BJ (cell line): ENCODE results near the gene TUBGCP6. TPM values are rescaled to one million over a fixed set of nuclear protein-coding genes. Genes with fewer than 3 reads are reported as not detected.

Experiments used
- CTCF ChIA-PET: fragments of 350-600 bp; formaldehyde crosslinking; extraction: SDS; loops from one replicate; lab custom pipeline; 2021; ENCODE audit warnings: antibody characterized with exemption, inconsistent platforms; lab: Yijun Ruan, JAX
- POLR2A ChIA-PET: fragments of 300-600 bp; sonication (Branson Sonifier 250); formaldehyde crosslinking; extraction: SDS; loops from one replicate; lab custom pipeline; 2021; ENCODE audit warnings: antibody characterized with exemption; lab: Charles Lee
- DNase-seq: peaks from one replicate; pipeline ENCODE4 v3.0.0-alpha.2; 2011; ENCODE audit warnings: low read depth
- H3K27me3 ChIP-seq: 2 replicates; pipeline ENCODE4 v1.6.0; 2011; ENCODE audit warnings: low read length; ENCODE audit not compliant: control insufficient read depth, insufficient read depth
- H3K36me3 ChIP-seq: 2 replicates; pipeline ENCODE4 v1.5.1; 2011; ENCODE audit warnings: low read length; ENCODE audit not compliant: control insufficient read depth, insufficient read depth
- H3K4me3 ChIP-seq: 2 replicates; pipeline ENCODE4 v1.5.1; 2011; ENCODE audit warnings: low read depth, mild to moderate bottlenecking, control low read depth, low read length
- CTCF ChIP-seq: IDR thresholded peaks from 2 replicates; pipeline ENCODE4 v1.5.1; 2011; ENCODE audit warnings: low read depth, mild to moderate bottlenecking, control low read depth, inconsistent platforms, low read length, moderate library complexity; ENCODE audit not compliant: insufficient read depth
- polyA plus RNA-seq: library from polyadenylated mRNA; depleted of rRNA; stranded (reverse); fragments of >200 nt; gene quantifications from 2 replicates; pipeline ENCODE4 v1.2.3, GENCODE V29; 2011

Gene TUBGCP6
- polyA plus RNA-seq, 1 experiment = 17.5 TPM

GRCh38 chr22:50264946-50265669, 20.3 kb upstream of the TUBGCP6 start:
- ChIA-PET POLR2A (no interaction called here), CTCF (interaction anchor here (1.3 to 1.6 kb wide), 3 partner anchors 12 to 24 kb away, joined by 4 read pairs; no protein-coding TSS in a partner anchor)
- DNase-seq = no peak
- Histone ChIP-seq H3K36me3 (peaks cover 1% of the 10 kb centered on the region; the same call in 1 of the 2 replicates), H3K4me3 (no peak overlapping the region), H3K27me3 (no peaks in the 10 kb centered on the region)
- TF ChIP-seq CTCF = no peak

DNA sequence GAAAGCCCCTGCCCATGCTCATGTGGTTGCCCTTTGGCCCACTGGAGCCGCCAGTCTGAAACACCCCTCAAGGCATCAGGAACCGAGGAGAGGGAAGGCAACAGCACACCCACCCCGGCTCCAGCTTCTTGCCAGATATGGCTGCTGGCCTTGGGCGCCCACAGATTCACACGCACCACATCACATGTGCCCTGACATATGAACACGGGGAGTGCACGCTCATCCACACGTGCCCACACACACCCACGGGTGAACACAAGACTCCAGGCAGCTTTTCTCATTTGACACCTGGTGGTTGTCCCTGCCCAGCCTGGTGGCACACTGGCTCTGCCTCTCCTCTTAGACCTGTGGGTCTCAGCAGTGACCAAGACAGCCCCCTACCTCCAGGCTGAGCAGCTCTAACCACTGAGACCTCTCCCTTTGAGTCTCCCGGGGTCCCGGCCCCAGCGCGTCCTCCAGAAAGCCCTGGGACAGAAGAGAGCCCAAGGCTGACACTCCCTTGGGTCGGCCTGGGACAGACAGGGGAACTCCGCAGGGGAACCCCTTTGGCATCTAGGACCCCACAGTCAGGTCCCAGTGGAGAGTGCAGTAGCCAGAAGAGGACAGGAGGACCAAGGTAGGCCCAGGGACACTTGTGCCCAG, 19.4 kb upstream of the TUBGCP6 start:
- Histone ChIP-seq H3K36me3 (peaks cover 1% of the 10 kb centered on the region; the same call in 1 of the 2 replicates), H3K27me3 (no peaks in the 10 kb centered on the region), H3K4me3 (no peak overlapping the region)
- ChIA-PET CTCF (interaction anchor here (1.0 to 4.7 kb wide), 4 partner anchors 9 to 23 kb away, joined by 3 to 28 read pairs (median 4); partner anchors contain the start of gene HDAC10), POLR2A (no interaction called here)
- no peak for DNase-seq
- TF ChIP-seq CTCF = no peak

GRCh38 chr22:50262973-50263617, 18.3 kb upstream of the TUBGCP6 start:
- ChIA-PET POLR2A (no interaction called here), CTCF (interaction anchor here (0.6 to 4.7 kb wide), 8 partner anchors 9 to 79 kb away, joined by 3 to 28 read pairs (median 5); partner anchors contain the start of genes DENND6B and HDAC10)
- Histone ChIP-seq H3K4me3 (no peak overlapping the region), H3K27me3 (no peaks in the 10 kb centered on the region), H3K36me3 (peaks cover 3% of the 10 kb centered on the region)
- TF ChIP-seq CTCF = no peak
- DNase-seq = no peak

GRCh38 chr22:50262460-50262911, 17.7 kb upstream of the TUBGCP6 start:
- ChIA-PET CTCF (interaction anchor here (1.4 to 4.7 kb wide), 6 partner anchors 9 to 79 kb away, joined by 3 to 28 read pairs (median 6); partner anchors contain the start of genes DENND6B and HDAC10), POLR2A (no interaction called here)
- TF ChIP-seq CTCF = no peak
- no peak overlapping the region for H3K4me3 ChIP-seq
- no peak for DNase-seq
- peaks cover 7% of the 10 kb centered on the region for H3K36me3 ChIP-seq
- H3K27me3 ChIP-seq = no peaks in the 10 kb centered on the region
